ENCODE data around the gene MUCL1.

Gene MUCL1

DNA sequence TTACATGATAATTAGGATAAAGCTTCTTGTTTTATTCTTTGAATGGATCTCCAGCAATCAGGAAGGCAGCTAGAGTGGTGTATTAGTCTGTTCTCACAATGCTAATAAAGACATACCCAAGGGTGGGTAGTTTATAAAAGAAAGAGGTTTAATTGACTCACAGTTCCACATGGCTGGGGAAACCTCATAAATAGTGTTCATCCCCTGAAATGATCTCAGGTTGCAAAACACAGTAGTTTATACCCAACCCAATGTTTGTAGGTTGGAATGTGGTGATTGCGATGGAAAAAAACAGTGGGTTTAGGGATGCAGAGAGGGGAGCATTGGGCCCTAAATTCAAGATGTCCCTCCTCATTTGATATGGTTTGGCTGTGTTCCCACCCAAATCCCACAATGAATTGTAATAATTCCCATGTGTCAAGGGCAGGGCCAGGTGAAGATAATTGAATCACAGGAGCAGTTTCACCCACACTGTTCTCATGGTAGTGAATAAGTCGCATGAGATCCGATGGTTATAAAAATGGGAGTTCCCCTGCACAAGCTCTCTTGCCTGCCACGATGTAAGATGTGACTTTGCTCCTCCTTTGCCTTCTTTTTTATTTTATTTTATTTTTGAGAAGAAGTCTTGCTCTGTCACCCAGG lies 11.5 kb downstream of the MUCL1 start:
- no peak overlapping the region for H3K4me3 ChIP-seq (ENCODE audit: low read depth, low read length)
- in situ Hi-C loops (cut with HindIII; ENCODE audit: low sequenced_read_pairs) = loop anchor here (25.0 kb wide), 1 partner anchor 96 kb away; no protein-coding TSS in a partner anchor
- DNase-seq (ENCODE audit: low read depth) = no peak
- TF ChIP-seq, protein P1, sequence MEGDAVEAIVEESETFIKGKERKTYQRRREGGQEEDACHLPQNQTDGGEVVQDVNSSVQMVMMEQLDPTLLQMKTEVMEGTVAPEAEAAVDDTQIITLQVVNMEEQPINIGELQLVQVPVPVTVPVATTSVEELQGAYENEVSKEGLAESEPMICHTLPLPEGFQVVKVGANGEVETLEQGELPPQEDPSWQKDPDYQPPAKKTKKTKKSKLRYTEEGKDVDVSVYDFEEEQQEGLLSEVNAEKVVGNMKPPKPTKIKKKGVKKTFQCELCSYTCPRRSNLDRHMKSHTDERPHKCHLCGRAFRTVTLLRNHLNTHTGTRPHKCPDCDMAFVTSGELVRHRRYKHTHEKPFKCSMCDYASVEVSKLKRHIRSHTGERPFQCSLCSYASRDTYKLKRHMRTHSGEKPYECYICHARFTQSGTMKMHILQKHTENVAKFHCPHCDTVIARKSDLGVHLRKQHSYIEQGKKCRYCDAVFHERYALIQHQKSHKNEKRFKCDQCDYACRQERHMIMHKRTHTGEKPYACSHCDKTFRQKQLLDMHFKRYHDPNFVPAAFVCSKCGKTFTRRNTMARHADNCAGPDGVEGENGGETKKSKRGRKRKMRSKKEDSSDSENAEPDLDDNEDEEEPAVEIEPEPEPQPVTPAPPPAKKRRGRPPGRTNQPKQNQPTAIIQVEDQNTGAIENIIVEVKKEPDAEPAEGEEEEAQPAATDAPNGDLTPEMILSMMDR (IDR thresholded peaks at IDR 0.05; ENCODE audit: low read depth, low read length, missing control alignments) = no peak

DNA sequence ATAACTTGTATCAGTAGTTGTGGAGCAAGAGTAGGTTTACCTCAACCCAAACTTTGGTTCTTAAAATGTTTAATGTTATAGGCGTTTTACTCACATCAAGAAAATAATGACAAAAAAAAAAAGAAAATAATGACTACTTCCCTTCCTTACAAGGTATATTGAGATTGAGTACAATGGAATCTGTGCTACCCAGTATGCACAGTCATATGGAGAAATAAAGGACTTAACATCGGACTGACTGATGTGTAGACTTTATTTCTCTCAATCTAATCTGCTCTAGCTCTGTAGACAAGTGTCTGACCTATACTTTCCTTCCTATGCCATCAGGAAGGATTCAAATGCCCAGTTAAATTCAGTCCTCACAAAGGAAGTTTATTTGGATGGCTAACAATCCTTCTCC lies 14.4 kb downstream of the MUCL1 start:
- no peak overlapping the region for H3K4me3 ChIP-seq (ENCODE audit: low read depth, low read length)
- in situ Hi-C loops (cut with HindIII; ENCODE audit: low sequenced_read_pairs) = loop anchor here (25.0 kb wide), 1 partner anchor 94 kb away; no protein-coding TSS in a partner anchor
- TF ChIP-seq, protein P1 (IDR thresholded peaks at IDR 0.05; ENCODE audit: low read depth, low read length, missing control alignments) = no peak
- no peak for DNase-seq (ENCODE audit: low read depth)

DNA sequence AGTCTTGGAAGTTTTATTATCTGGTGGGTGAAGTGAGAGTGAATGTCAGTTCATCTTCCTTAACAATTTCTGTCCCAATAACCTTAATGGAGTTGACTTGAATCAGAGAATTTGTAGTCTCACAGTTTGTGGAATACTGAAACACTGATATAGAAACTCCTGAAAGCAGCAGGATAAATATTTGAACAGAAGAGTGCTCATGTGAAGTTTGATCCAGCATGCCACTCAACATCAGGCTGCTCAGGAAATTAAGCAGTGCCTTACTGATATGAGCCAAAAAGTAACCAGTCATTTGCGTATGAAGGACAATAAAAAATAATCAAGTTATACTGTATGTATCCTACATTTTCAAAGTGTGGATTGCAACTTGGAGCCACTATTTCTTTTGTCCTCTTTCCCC lies 15.7 kb downstream of the MUCL1 start:
- DNase-seq (ENCODE audit: low read depth) = no peak
- in situ Hi-C loops (cut with HindIII; ENCODE audit: low sequenced_read_pairs) = loop anchor here (25.0 kb wide), 1 partner anchor 92 kb away; no protein-coding TSS in a partner anchor
- no peak overlapping the region for H3K4me3 ChIP-seq (ENCODE audit: low read depth, low read length)
- TF ChIP-seq, protein P1 (IDR thresholded peaks at IDR 0.05; ENCODE audit: low read depth, low read length, missing control alignments) = no peak

DNA sequence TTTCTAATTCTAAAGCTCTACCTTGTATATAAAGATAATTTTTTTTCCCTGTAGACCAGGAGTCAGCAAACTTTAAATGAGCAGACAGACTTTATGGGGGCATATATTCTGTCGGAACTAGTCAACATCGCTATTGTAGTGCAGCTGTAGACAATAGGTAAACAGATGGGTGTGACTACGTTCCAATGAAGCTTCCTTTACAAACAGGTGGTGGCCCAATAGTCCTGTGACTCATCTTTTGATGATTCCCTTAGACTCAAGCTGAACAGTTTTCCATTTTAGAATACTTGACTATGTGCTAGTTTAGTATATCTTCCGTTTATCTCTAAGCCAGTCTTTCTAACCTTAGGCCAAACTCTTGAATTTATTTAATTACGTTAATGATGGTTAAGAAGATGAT lies 16.3 kb downstream of the MUCL1 start:
- in situ Hi-C loops (cut with HindIII; ENCODE audit: low sequenced_read_pairs) = loop anchor here (25.0 kb wide), 1 partner anchor 92 kb away; no protein-coding TSS in a partner anchor
- H3K4me3 ChIP-seq (ENCODE audit: low read depth, low read length) = no peak overlapping the region
- no peak for DNase-seq (ENCODE audit: low read depth)
- TF ChIP-seq, protein P1 (IDR thresholded peaks at IDR 0.05; ENCODE audit: low read depth, low read length, missing control alignments) = no peak

DNA sequence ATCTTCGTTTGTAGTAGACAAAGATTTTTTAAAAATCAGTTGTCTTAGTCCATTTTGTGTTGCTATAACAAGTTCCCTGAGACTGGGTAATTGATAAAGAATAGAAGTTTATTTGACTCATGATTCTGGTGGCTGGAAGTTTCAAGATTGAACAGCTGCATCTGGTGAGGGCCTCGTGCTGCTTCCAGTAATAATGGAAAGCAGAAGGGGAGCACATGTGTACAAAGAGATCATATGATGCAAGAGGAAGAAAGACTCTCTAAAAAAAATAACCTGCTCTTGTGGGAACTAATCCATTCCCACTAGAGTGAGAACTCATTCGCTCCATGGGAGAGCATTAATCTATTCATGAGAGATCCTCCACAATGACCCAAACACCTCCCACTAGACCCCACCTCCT lies 24.8 kb downstream of the MUCL1 start:
- H3K4me3 ChIP-seq (ENCODE audit: low read depth, low read length) = no peak overlapping the region
- in situ Hi-C loops (cut with HindIII; ENCODE audit: low sequenced_read_pairs) = no loop called here
- DNase-seq (ENCODE audit: low read depth) = no peak
- TF ChIP-seq, protein P1 (IDR thresholded peaks at IDR 0.05; ENCODE audit: low read depth, low read length, missing control alignments) = no peak

DNA sequence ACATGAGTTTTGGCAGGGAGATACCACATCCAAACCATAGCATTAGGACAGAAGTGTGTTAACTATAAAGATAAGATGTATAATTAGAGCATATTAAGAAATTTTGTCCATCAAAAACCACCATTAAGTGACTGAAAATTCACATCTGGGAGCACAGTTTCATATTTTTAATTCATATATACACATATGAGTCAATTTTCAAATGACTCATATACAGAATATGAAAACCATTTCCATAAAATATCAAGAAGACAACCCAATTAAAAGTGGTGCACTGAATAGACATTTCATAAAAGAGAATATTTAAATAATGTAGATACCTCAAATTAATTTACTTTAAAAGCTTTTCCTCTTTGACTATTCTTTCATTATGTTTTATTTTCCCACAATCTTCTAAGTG lies 25.3 kb downstream of the MUCL1 start:
- no peak for DNase-seq (ENCODE audit: low read depth)
- in situ Hi-C loops (cut with HindIII; ENCODE audit: low sequenced_read_pairs) = no loop called here
- TF ChIP-seq, protein P1 (IDR thresholded peaks at IDR 0.05; ENCODE audit: low read depth, low read length, missing control alignments) = no peak
- no peak overlapping the region for H3K4me3 ChIP-seq (ENCODE audit: low read depth, low read length)
